GM18907 (cell line): ENCODE data around the gene POLE2.
"Not testable (repeated sequence)": the region's sequence is repeated elsewhere in the genome, so short reads cannot be mapped to it uniquely, and the experiment has no call there.

Source experiments
- ATAC-seq: cut with Tn5 transposase; IDR thresholded peaks from one replicate; pipeline ENCODE4 v1.9.1; 2021; ENCODE audit warnings: mild to moderate bottlenecking, moderate library complexity; ENCODE audit not compliant: unreplicated experiment

POLE2 gene

DNA sequence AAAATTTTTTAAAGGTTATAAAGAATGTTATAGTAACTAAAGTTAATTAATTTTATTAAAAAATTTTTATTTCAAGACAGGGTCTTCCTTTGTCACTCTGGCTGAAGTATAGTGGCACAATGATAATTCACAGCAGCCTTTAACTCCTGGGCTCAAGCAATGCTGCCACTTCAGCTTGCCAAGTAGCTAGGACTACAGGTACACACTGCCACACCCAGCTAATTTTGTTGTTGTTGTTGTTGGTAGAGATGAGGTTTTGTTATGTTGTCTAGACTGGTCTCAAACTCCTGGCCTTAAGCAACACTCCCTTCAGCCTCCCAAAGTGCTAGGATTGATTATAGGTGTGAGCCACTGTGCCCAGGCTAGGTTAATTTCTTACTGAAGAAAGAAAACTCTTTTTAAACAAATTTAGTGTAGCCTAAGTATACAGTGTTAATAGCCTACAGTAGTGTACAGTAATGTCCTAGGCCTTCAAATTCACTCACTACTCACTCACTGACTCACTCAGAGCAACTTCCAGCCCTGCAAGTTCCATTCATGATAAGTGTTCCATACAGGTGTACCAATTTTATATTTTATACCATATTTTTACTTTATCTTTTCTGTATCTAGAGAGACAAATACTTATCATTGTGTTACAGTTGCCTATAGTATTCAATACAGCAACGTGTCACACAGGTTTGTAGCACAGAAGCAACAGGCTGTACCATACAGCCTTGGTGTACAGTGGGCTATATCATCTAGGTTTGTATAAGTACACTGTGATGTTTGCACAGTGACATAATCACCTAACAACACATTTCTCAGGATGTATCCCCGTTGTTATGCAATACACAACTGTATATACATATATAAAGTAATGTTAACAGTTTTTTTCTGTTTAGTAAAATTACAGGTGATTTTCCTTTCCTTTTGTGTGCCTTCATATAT lies 28.2 kb downstream of the POLE2 start:
- ATAC-seq, result no peak

DNA sequence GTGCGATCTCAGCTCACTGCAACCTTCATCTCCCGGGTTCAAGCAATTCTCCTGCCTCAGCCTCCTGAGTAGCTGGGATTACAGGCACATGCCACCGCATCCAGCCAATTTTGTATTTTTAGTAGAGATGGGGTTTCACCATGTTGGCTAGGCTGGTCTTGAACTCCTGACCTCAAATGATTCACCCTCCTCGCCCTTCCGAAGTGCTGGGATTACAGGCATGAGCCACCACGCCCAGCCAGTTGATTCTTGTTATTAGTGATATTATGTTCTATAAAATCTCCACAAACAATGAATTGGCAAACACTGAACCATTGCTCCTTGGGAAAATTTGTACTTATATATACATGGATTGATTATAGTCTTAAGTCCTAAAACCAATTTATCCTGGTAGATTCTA lies 30.5 kb downstream of the POLE2 start:
- ATAC-seq, result not testable (repeated sequence)

DNA sequence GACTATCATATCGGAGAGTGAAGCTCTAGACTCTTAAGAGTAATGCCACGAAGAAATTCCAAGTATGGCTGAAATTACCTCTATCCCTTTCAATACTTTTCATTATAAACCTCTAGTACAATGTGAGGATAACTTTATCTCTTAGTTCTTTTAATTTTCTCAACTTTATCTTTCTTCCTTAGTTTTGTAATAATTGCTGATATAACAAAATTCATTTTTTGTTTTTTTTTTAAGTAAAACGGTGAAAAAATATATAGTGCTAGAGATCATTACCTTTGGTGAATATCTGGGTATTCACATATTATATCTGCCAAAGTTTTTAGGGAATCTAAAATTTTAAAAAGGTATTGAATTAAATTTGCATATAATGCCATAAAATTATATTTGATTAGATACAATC lies 33.5 kb downstream of the POLE2 start:
- no peak for ATAC-seq

DNA sequence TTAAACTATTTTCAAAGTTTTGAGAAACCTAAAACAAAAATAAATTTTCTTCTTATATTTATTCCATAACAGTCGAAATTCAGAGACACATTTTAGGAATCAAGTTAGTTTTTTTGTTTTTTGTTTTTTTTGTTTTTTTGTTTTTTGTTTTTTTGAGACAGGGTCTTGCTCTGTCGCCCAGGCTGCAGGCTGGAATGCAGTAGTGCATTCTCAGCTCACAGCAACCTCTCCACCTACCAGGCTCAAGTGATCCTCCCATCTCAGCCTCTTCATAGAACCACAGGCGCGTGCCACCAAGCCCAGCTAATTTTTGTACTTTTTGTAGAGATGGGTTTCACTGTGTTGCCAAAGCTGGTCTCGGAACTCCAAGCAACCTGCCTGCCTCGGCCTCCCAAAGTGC lies 34.5 kb downstream of the POLE2 start:
- ATAC-seq, result no peak

DNA sequence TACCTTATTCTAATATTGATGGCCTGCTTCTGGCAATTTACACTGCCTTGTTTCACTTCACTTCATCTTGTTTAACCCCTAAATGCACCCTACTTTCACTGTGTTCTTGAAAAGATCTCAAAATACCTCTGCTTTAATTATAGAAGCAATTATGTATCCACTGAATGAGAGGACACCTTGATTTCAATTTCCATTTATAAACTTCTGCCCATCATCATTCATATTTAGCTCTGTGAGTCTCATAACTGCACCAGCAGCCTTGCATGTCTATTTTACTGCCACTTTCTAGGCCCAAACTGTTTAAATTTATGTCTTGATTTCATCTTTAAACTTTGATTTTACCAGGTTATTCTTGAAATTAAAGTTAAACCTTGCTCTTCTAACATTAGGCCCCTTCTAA lies 45.9 kb downstream of the POLE2 start:
- no peak for ATAC-seq

DNA sequence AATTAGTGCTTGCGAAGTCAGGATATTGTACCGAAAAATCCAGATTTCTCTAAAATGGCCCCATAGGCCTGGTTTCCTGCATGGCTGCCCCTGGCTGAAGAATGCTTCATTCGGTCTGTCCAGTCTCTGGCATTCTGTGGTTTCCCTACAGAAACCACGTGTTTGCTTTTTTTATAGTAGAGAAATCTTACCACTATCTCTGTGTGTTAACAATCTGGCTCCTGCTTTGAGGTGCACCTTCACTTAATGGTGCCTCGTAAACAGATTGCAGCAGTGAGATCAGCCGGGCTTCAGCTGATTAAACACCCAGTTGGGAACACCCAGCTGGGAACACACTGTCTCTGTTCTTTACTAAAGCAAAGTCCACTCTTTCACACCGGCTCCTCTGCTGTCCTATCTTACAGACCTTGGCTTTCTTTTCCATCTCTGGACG lies 46.3 kb downstream of the POLE2 start:
- no peak for ATAC-seq

DNA sequence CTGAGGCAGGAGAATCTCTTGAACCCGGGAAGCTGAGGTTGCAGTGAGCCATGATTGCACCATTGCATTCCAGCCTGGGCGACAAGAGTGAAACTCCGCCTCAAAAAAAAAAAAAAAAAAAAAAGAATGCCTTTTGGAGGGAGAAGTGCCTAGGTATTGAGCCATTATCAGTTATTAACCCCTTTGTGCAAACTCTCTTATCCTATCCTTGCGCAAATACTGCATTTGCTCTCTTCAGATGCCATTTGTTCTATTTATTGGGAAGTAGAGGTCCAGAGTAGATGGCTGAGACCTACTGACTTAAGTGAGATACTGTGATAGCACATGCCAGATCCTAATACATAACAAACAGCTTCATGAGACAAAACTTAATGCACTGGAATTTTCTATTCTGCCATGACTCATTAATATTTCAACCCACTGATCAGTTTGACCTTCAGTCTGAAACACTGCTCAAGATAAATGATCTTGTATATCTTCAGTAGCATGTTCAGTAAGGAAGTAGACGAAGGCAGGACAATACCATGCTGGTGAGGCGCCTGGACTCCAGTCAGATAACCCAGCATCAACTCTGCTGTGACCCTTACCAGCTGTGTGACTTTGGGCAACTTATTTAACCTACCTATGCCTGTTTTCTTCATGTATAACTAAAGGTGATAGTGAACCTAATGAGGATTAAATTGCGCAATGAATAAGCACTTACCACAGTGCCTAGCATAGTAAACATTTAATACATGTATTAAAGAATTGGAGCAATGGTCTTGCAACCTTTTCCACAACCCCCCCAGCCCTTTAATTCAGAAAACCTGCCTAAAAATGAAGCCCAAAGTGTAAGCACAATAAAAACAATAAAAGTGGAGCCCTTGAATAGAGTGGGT lies 47.2 kb downstream of the POLE2 start:
- ATAC-seq, result no peak

DNA sequence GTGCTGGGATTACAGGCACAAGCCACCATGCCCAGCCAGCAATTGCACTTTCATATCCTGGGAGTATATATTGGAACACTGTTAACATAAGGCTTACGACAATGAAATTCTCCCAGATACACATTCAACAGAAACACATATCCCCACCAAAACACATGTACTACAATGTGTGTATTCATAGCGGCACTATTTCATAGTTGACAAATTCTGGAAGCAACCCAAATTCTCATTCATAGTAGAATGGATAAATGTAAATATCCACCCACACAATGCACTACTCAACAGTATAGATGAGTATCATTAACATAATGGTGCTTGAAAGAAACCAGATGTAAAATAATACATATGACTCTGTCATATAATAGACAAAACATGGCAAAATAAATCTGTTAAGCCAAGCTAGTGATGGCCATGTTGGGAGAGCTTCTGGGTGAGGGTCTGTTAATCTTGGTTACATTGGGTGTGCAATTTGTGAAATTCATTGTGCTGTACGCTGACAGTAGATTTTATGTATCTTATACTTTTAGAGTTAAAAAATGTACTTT lies 50.4 kb downstream of the POLE2 start:
- ATAC-seq, result no peak

DNA sequence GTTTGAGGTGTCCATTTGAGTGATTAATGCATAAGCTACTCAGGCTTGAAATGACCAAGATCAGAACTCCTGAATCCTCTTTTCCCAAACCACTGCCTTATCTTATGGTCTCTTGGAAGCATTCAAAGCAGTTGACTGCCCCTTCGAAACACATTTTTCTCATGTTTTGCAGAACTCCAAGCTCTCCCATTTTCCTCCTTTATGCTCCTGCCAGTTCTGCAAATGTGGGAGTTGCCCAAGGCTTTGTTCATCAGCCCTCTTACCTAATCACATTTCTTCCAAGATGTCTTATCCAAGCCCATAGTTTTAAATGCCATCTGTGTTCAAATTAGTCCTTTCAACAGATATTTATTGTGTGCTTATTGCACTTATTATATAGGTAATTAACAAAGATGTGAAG lies 51.1 kb downstream of the POLE2 start:
- ATAC-seq, result no peak

DNA sequence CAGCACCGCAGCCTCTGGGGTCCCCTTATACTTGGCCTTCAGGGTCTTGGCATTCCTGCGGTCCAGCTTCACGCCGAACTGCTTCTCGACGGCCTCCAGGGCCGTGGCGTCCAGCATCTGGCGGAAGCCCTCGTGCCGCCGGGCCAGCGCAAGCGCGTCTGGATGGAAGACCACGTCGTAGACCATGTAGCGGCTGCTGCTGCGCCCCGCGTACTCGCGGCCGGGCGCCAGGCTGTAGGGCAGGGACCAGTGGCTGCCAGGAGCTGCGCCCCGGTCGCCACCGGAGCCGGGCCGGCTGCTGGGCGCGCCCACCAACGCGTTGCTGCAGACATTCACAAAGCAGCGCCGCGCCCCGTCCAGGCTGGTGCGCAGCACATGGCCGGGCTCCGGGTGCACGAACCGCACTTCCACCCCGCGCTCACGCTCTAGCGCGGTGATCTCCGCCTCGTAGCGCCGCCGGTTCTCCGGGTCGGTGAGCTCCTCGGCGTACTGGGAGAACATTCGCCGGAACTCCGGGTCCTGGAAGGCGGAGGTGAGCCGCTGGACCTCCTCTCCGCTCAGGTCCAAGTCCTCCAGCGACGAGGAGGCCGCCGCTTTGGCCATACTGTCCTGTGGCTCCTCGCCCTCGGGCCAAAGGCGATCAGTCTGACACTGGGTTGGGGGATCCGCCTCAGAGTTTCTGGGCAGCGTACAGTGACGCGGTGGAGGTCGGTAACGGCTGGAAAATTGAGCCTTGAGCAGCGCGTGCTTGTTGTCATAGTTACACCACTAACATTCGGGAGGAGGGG lies 53.3 kb downstream of the POLE2 start, which contains the start of gene DNAAF2:
Gene DNAAF2, minus strand, starts transcription at position 698 of the 788 bp plus-strand sequence. Its CDS starts 95 bp downstream, at position 603.
- peak; percentile 39 for ATAC-seq

DNA sequence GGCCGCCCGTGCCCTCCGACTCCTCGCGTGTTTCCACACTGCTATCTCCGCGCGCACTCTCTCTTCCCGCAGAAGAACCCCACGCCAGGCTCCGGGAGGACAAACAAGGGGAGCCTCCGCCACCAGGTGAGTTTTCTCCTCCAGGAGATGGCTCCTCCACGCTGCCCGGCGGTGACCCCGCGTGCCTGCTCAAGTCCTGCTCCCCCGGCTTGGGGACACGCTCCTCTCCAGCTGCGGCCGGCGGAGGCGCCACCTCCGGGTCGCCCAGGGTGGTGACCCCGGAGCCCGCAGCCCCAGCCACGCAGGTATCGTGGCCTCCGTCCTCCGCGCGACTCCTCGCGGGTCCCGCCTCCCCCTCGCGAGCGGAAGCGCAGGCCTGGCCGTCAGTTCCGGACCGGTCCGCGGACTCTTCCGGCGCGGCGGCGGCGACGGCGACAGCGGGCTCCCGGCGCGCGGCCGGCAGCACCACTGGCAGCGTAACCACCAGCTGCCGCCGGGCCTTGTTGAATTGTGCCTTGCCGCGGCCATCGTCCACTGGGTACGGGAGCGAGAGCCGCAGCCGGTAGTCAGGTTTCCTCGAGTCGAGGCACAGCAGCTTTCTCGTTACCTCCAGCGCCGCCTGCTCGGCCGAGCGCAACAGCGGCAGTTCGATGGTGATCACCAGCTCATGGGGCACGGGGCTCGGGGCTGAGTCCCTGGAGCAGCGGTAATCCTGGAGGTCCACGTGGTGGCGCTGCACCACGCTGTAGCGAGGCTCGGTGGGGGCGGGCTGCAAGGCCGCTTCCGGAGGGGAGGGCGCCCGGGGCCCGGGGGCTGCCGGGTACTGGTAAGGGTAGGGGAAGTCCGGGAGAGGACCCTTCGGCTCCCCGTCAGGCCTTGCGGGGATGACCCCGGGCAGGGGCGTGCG lies 54.1 kb downstream of the POLE2 start:
- peak; percentile 81 for ATAC-seq

DNA sequence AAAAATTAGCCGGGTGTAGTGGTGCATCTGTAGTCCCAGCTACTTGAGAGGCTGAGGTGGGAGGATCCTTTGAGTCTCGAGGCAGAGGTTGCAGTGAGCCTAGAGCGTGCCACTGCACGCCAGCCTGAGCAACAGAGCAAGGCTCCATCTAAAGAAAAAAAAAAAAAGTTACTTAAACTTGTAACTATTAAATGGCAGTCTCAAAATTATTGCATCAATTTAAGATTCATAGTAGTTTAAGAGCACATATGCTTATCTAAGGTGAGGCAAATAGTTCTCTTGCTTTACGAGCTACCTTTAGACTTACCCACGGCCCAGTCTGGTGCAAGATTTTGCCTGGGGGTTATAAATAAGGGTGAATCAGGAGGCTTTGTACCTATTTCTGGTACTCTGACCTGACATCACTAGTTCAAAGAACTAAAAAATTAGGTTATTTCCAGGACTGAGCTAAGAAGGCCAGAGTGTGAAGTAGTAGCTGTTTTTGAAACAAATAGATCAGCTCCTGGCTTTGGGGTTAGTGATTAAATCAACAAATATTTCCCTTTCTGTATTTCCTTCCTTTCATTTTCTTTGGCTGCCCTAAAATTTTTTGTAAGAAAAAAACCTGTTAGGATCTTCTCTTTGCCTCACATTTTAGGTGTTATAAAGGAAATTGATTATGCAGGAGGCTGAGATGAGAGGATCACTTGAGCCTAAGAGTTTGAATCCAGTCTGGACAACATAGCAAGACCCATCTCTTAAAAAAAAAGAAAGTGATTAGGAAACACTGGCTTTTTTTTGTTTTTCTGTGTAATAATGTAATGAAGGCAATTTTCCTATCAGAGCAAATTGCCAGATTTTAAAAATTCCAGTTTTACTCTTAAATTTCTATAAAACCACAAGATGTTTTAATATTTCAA lies 63.8 kb downstream of the POLE2 start:
- ATAC-seq, result no peak

DNA sequence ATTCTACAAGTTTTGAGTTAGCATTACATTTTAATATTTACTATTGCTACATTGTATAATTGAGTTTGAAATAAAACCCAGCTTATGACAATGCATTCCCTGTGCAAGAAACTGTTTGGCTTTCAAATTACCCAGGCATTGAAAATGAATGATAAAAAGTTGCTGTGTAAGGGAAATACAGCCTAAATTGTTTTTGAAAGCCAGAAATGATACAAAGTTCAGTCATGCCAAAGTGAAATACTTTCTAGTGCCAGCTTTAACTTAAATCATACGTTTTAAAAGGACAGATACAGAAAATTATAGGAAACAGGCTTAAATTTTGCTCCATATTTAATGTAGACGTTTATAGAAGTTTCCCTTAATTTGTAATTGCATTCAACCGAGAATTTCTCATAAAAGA lies 64.6 kb downstream of the POLE2 start:
- no peak for ATAC-seq

DNA sequence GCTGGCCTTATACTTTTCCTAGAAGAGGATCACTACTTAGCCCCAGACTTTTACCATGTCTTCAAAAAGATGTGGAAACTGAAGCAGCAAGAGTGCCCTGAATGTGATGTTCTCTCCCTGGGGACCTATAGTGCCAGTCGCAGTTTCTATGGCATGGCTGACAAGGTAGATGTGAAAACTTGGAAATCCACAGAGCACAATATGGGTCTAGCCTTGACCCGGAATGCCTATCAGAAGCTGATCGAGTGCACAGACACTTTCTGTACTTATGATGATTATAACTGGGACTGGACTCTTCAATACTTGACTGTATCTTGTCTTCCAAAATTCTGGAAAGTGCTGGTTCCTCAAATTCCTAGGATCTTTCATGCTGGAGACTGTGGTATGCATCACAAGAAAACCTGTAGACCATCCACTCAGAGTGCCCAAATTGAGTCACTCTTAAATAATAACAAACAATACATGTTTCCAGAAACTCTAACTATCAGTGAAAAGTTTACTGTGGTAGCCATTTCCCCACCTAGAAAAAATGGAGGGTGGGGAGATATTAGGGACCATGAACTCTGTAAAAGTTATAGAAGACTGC lies 65.9 kb downstream of the POLE2 start:
- ATAC-seq, result no peak

DNA sequence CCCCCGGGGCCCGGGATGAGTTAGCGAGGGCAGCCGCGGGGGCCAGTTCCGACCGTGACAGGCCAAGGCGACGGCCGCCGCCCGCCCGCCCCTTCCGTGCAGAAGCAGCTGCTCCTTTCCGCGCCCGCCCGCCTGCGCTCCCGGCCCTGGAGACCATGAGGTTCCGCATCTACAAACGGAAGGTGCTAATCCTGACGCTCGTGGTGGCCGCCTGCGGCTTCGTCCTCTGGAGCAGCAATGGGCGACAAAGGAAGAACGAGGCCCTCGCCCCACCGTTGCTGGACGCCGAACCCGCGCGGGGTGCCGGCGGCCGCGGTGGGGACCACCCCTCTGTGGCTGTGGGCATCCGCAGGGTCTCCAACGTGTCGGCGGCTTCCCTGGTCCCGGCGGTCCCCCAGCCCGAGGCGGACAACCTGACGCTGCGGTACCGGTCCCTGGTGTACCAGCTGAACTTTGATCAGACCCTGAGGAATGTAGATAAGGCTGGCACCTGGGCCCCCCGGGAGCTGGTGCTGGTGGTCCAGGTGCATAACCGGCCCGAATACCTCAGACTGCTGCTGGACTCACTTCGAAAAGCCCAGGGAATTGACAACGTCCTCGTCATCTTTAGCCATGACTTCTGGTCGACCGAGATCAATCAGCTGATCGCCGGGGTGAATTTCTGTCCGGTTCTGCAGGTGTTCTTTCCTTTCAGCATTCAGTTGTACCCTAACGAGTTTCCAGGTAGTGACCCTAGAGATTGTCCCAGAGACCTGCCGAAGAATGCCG lies 66.7 kb downstream of the POLE2 start:
- peak; percentile 35 for ATAC-seq

DNA sequence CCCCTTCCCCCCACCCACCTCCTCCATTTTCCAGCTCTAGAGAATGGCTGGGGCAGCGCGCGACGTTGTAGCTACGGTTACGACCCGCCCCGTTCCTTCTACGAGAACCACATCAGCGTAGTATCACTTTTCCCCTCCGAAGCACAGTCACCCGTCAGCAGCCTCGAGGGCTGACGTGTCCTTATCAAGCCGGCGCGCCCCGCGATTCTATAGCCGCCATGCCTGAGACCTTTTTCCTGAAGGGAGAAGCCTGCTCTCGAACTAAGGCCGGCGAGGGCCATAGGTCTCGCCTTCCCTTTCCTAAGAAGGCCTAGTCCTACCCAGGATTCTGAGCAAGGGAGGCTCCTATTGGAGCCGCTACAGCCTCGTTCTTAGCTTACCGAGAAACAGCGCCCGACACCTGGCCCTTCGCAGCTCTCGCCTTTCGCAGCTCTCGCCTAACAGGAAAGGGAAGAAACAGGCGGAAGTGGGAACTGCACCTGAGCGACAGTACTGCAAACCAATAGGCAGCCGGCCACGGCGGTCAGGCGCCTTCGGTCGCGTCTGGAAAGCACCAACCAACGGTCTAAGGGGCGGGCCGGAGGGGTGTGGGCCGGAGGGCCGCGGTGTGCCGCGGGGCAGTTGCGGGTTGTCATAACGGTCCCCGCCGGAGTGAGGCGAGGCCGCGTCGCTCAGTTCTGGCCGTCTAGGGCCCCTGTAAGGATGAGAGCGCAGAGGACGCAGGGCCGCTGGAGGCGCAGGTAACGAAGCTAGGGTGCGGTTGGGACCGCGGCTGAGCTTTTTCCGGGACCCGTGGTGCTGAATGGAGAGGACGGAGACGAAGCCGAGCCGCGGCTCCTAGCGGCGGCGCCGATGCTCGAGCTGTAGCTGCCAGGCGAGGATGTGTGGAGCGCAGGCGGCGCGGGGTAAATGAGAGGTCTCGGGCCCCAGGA lies 67.6 kb downstream of the POLE2 start, which contains the start of the genes MGAT2 and RPL36AL:
Gene MGAT2, plus strand, starts transcription at position 618 of the 932 bp plus-strand sequence. CDS start 470 bp downstream, outside the sequence.
Gene RPL36AL, minus strand, starts transcription at position 445 of the 932 bp plus-strand sequence. CDS start 1,522 bp downstream, outside the sequence.
- peak; percentile 95 for ATAC-seq
